Adipocyte (in vitro differentiated cells): ENCODE data around the gene TOGARAM2.

ENCODE experiments used
- DNase-seq: peaks from one replicate; pipeline ENCODE4 v3.0.0-alpha.2; 2015; ENCODE audit warnings: low read depth
- H3K27me3 ChIP-seq: replicated peaks from 2 replicates; pipeline ENCODE4 v1.7.0; 2013; ENCODE audit warnings: mild to moderate bottlenecking, low read length, moderate library complexity; ENCODE audit not compliant: control insufficient read depth, insufficient read depth
- H3K36me3 ChIP-seq: 2 replicates; pipeline ENCODE4 v1.7.0; 2013; ENCODE audit warnings: low read length, mild to moderate bottlenecking, moderate library complexity; ENCODE audit not compliant: control insufficient read depth, insufficient read depth, severe bottlenecking
- H3K4me1 ChIP-seq: 2 replicates; pipeline ENCODE4 v1.7.0; 2013; ENCODE audit warnings: mild to moderate bottlenecking, low read length, moderate library complexity; ENCODE audit not compliant: control insufficient read depth, insufficient read depth
- H3K4me3 ChIP-seq: 2 replicates; pipeline ENCODE4 v1.7.0; 2013; ENCODE audit warnings: mild to moderate bottlenecking, low read length, moderate library complexity
- H3K9ac ChIP-seq: 2 replicates; pipeline ENCODE4 v1.7.0; 2013; ENCODE audit warnings: mild to moderate bottlenecking, low read length, moderate library complexity
- H3K9me3 ChIP-seq: 2 replicates; pipeline ENCODE4 v1.7.0; 2013; ENCODE audit warnings: mild to moderate bottlenecking, low read length, moderate library complexity; ENCODE audit not compliant: control insufficient read depth

Gene TOGARAM2

DNA sequence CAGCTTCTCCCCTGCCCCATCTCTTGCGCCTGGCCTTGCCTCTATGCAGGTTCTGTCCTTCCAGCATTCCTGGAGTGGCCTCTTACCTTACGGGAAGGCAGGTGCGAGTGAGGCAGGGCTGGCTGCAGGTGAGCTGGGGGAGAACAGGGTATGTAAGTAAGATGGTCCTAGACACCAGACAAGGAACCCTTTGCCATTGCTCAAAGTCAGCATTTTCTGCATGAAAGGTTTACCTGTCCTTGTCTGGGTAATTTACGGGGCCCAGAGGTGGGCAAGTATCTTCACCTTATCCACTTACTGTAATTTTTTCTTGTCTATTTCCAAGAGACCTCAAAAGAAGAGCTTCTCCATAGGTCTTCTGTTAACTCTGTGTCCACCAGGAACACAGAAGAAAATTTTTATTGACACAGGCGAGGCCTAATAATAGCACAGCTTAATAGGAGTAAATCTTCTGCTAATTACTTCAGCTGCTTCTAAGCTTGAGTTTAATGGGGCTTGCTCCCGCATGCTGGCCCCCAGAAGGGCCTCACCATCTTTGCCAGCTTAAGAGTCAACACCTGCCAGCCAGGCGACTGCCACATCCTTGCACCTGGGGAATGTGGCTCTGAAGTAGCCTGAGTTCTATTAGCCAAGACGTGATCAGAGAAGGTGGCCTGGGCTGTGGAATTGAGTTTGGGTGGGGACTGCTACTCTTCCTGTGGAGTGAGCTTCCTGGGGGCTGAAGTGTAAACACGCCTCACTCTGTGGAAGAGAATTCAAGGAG is 66.2 kb downstream of the TOGARAM2 start:
- Histone ChIP-seq H3K4me1 (no peaks in the 10 kb centered on the region), H3K36me3 (no peaks in the 10 kb centered on the region), H3K9me3 (no peaks in the 10 kb centered on the region), H3K9ac (no peak overlapping the region), H3K4me3 (no peak overlapping the region), H3K27me3 (peaks cover 50% of the 10 kb centered on the region)
- DNase-seq: no peak

GRCh38 chr2:29050591-29050990 is 69.5 kb downstream of the TOGARAM2 start:
- Histone ChIP-seq H3K4me1 (peaks cover 5% of the 10 kb centered on the region), H3K9ac (no peak overlapping the region)
- DNase-seq: no peak

GRCh38 chr2:29051730-29052129 is 70.6 kb downstream of the TOGARAM2 start:
- no peak for DNase-seq
- peaks cover 27% of the 10 kb centered on the region for H3K27me3 ChIP-seq

More at GRCh38 chr2:29050591-29050990, 69.5 kb downstream of the TOGARAM2 start:
- Histone ChIP-seq H3K27me3 (peaks cover 37% of the 10 kb centered on the region), H3K36me3 (no peaks in the 10 kb centered on the region), H3K4me3 (no peak overlapping the region), H3K9me3 (no peaks in the 10 kb centered on the region)

DNA sequence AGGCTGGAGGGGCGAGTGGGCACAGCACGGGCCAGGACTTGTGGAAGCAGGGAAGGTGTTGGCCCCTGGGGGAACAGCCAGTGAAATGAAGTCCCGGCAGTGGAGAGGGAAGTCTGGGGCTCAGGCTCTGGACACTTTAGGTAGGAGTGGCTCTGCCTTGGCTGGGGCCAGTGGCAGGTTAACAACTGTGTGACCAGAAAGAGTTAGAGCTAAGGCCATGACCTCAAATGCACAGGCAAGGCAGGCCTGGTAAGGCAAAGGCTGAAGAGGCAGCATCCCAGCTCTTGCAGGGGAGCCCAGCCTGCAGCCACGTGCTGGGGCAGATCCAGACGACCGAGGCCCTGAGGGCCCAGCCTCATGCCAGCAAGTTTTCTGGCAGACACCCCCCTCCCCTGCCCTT is 71.7 kb downstream of the TOGARAM2 start:
- H3K36me3 ChIP-seq: no peaks in the 10 kb centered on the region
- no peak overlapping the region for H3K9ac ChIP-seq
- H3K9me3 ChIP-seq: no peaks in the 10 kb centered on the region
- H3K27me3 ChIP-seq: peaks cover 22% of the 10 kb centered on the region
- peaks cover 5% of the 10 kb centered on the region for H3K4me1 ChIP-seq
- DNase-seq: no peak
- no peak overlapping the region for H3K4me3 ChIP-seq

More at GRCh38 chr2:29051730-29052129, 70.6 kb downstream of the TOGARAM2 start:
- no peaks in the 10 kb centered on the region for H3K9me3 ChIP-seq
- no peak overlapping the region for H3K4me3 ChIP-seq
- H3K9ac ChIP-seq: no peak overlapping the region
- no peaks in the 10 kb centered on the region for H3K36me3 ChIP-seq
- peaks cover 5% of the 10 kb centered on the region for H3K4me1 ChIP-seq

DNA sequence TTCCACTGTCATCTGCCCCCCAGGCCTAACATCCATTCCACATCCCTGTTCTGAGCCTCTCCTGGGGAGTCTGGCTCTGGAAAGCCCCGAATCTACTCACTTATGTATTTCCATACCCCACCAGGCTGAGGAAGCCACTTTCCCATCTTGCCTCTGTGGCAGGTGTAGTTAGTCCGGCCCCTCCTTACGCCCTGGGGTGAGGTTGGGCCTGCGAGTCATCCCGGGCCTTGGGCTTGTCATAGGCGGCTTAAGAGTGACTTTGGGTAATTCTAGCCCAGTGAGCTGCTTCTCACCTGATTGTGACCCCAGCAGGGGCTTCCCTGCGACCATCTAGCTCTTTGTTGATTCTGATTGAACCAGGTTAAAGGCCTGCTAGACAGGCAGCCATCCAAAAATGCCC is 72.1 kb downstream of the TOGARAM2 start:
- no peak for DNase-seq

GRCh38 chr2:29053670-29054400 is 72.7 kb downstream of the TOGARAM2 start:
- DNase-seq: peak; percentile 26

More for the DNA sequence above, 72.1 kb downstream of the TOGARAM2 start:
- Histone ChIP-seq H3K4me3 (no peak overlapping the region), H3K36me3 (no peaks in the 10 kb centered on the region), H3K9ac (no peak overlapping the region), H3K27me3 (peaks cover 26% of the 10 kb centered on the region), H3K9me3 (no peaks in the 10 kb centered on the region), H3K4me1 (peaks cover 5% of the 10 kb centered on the region)

GRCh38 chr2:29054430-29054829 is 73.3 kb downstream of the TOGARAM2 start:
- H3K4me1 ChIP-seq: peaks cover 5% of the 10 kb centered on the region
- H3K27me3 ChIP-seq: peaks cover 26% of the 10 kb centered on the region
- H3K9me3 ChIP-seq: no peaks in the 10 kb centered on the region
- H3K4me3 ChIP-seq: no peak overlapping the region
- no peak overlapping the region for H3K9ac ChIP-seq
- no peak for DNase-seq
- H3K36me3 ChIP-seq: no peaks in the 10 kb centered on the region

More at GRCh38 chr2:29053670-29054400, 72.7 kb downstream of the TOGARAM2 start:
- no peak overlapping the region for H3K4me3 ChIP-seq
- no peak overlapping the region for H3K9ac ChIP-seq
- H3K27me3 ChIP-seq: peaks cover 28% of the 10 kb centered on the region
- H3K36me3 ChIP-seq: no peaks in the 10 kb centered on the region
- H3K4me1 ChIP-seq: peaks cover 5% of the 10 kb centered on the region
- H3K9me3 ChIP-seq: no peaks in the 10 kb centered on the region

DNA sequence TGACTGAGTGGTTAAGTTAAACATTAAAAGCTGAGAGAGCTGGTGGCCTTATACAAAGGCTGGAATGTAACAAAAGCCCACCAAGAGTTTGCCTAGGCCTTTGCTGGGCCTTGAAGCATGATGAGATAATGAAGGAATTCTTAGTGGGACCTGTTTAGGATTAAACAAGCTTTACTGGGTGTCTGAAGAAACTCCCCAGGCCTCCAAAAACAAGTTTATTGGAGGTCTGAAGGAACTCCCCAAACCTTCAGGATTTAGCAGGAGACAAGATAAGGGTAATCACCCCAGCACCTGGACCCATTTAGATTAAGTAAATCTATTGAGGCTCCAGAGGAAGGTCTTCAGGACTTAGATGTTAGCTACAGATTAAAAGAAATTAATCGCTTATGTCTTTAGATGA is 74.5 kb downstream of the TOGARAM2 start:
- peaks cover 26% of the 10 kb centered on the region for H3K27me3 ChIP-seq
- H3K4me1 ChIP-seq: peaks cover 5% of the 10 kb centered on the region
- no peak for DNase-seq
- no peaks in the 10 kb centered on the region for H3K36me3 ChIP-seq
- H3K4me3 ChIP-seq: no peak overlapping the region
- H3K9me3 ChIP-seq: no peaks in the 10 kb centered on the region
- H3K9ac ChIP-seq: no peak overlapping the region

- Histone ChIP-seq H3K9me3 (no peaks in the 10 kb centered on the region), H3K36me3 (no peaks in the 10 kb centered on the region), H3K9ac (no peak overlapping the region), H3K27me3 (peaks cover 22% of the 10 kb centered on the region), H3K4me1 (peaks cover 5% of the 10 kb centered on the region), H3K4me3 (no peak overlapping the region)
- DNase-seq: no peak
Observed at GRCh38 chr2:29056452-29056851, 75.4 kb downstream of the TOGARAM2 start.

GRCh38 chr2:29057006-29057405 is 75.9 kb downstream of the TOGARAM2 start:
- Histone ChIP-seq H3K36me3 (no peaks in the 10 kb centered on the region), H3K27me3 (peaks cover 19% of the 10 kb centered on the region), H3K9me3 (no peaks in the 10 kb centered on the region), H3K4me3 (no peak overlapping the region), H3K4me1 (peaks cover 5% of the 10 kb centered on the region), H3K9ac (no peak overlapping the region)
- no peak for DNase-seq

DNA sequence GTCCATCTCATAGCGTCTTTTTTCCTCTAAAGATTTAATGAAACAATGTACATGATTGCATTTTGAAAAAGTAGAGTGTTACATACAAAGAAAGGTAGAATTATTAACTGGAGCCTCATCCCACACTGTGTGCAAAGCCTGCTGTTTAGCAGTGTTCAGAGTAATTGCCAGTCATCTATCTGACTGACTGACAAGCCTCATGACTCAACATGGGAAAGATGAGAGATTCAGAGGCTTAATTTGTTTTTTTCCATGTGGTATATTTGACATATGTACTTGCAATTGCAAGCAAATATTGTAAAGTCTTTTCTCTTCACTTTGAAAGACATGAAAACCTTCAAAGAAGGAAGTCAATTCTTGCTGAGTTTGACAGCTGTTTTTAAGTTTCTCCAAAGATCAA is 78.5 kb downstream of the TOGARAM2 start:
- peaks cover 12% of the 10 kb centered on the region for H3K27me3 ChIP-seq
- H3K9me3 ChIP-seq: no peaks in the 10 kb centered on the region
- no peak overlapping the region for H3K9ac ChIP-seq
- no peak for DNase-seq
- H3K4me3 ChIP-seq: no peak overlapping the region
- peaks cover 20% of the 10 kb centered on the region for H3K4me1 ChIP-seq
- H3K36me3 ChIP-seq: no peaks in the 10 kb centered on the region
